H1 (cell line): Measurements from ENCODE around the gene NT5C. TPM values are rescaled to one million over a fixed set of nuclear protein-coding genes. Genes with fewer than 3 reads are reported as not detected.

Source experiments
- CTCF ChIA-PET: fragments of 300-600 bp; sonication (Branson Sonifier 250); formaldehyde crosslinking; loops from one replicate; lab custom pipeline; 2021; ENCODE audit not compliant: partially characterized antibody; lab: Charles Lee
- POLR2A ChIA-PET: fragments of 300-600 bp; sonication (Branson Sonifier 250); formaldehyde crosslinking; loops from one replicate; lab custom pipeline; 2021; ENCODE audit warnings: inconsistent platforms; ENCODE audit not compliant: partially characterized antibody; lab: Charles Lee
- DNase-seq, 2 experiments: peaks; one replicate each; pipeline versions ENCODE4 v3.0.0 to v3.0.0-alpha.2; 2010 to 2022; ENCODE audit warnings: low spot score in 2 of 2, low read depth in 1 of 2, mixed read lengths in 1 of 2
- FAIRE-seq: peaks from 2 replicates; lab custom pipeline; 2011; peaks lifted over from hg19 to GRCh38; lab: Jason Lieb, UNC
- H2AFZ ChIP-seq: 2 replicates; pipeline ENCODE4 v1.8.1; 2012; ENCODE audit warnings: low read length, inconsistent platforms
- H2AK5ac ChIP-seq: 2 replicates; pipeline ENCODE4 v1.6.1; 2013; ENCODE audit warnings: low read depth, low read length
- H2BK120ac ChIP-seq: replicated peaks from 2 replicates; pipeline ENCODE3; 2013; ENCODE audit warnings: low read depth, low read length, inconsistent platforms
- H2BK12ac ChIP-seq: 2 replicates; pipeline ENCODE4 v1.6.1; 2013; ENCODE audit warnings: low read depth, low read length
- H2BK15ac ChIP-seq: 2 replicates; pipeline ENCODE4 v1.6.1; 2013; ENCODE audit warnings: low read length
- H2BK20ac ChIP-seq: 2 replicates; pipeline ENCODE4 v1.6.1; 2013; ENCODE audit warnings: low read length
- H2BK5ac ChIP-seq: 2 replicates; pipeline ENCODE4 v1.6.1; 2013; ENCODE audit warnings: low read depth, low read length
- H3K14ac ChIP-seq: 2 replicates; pipeline ENCODE4 v1.6.1; 2013; ENCODE audit warnings: inconsistent platforms; ENCODE audit not compliant: insufficient read length
- H3K18ac ChIP-seq: 2 replicates; pipeline ENCODE4 v1.6.1; 2013; ENCODE audit warnings: low read length; ENCODE audit errors: extremely low read depth
- H3K23ac ChIP-seq: 2 replicates; pipeline ENCODE4 v1.6.1; 2013; ENCODE audit warnings: inconsistent platforms; ENCODE audit not compliant: insufficient read length
- H3K23me2 ChIP-seq: 2 replicates; pipeline ENCODE4 v1.6.1; 2013; ENCODE audit warnings: low read depth, low read length
- H3K27ac ChIP-seq: 2 replicates; pipeline ENCODE4 v1.6.1; 2011; ENCODE audit warnings: low read depth, low read length, inconsistent platforms
- H3K27me3 ChIP-seq, 4 experiments: replicated peaks in 1 of 4; 1 replicate in 1 of 4; 2 replicates in 3 of 4; pipeline versions ENCODE4 v1.6.1 to v1.8.1; 2011 to 2013; ENCODE audit warnings: low read length in 3 of 4, mild to moderate bottlenecking in 3 of 4, inconsistent platforms in 2 of 4, mixed read lengths in 2 of 4, moderate library complexity in 1 of 4; ENCODE audit not compliant: control insufficient read depth in 3 of 4, insufficient read depth in 3 of 4; ENCODE audit errors: extremely low read depth in 1 of 4
- H3K36me3 ChIP-seq, 4 experiments: 2 replicates each; pipeline versions ENCODE4 v1.6.1 to v1.8.1; 2011 to 2013; ENCODE audit warnings: mild to moderate bottlenecking in 4 of 4, low read length in 3 of 4, moderate library complexity in 2 of 4, control low read depth in 1 of 4, inconsistent platforms in 1 of 4; ENCODE audit not compliant: insufficient read depth in 4 of 4, control insufficient read depth in 2 of 4
- H3K4ac ChIP-seq: replicated peaks from 2 replicates; pipeline ENCODE3; 2013; ENCODE audit warnings: low read length, low read depth, mixed read lengths, inconsistent platforms; ENCODE audit not compliant: insufficient read length
- H3K4me1 ChIP-seq, 4 experiments: replicated peaks in 1 of 4; 1 replicate in 1 of 4; 2 replicates in 3 of 4; pipeline versions ENCODE4 v1.6.1 to v1.8.1; 2011 to 2013; ENCODE audit warnings: low read length in 3 of 4, inconsistent platforms in 2 of 4, mixed read lengths in 1 of 4; ENCODE audit not compliant: insufficient read depth in 4 of 4, control insufficient read depth in 3 of 4
- H3K4me2 ChIP-seq, 2 experiments: 2 replicates each; pipeline versions ENCODE4 v1.6.1 to v1.8.1; 2011 to 2013; ENCODE audit warnings: low read depth in 2 of 2, low read length in 2 of 2, control low read depth in 1 of 2, inconsistent platforms in 1 of 2, mild to moderate bottlenecking in 1 of 2; ENCODE audit not compliant: insufficient read depth in 1 of 2
- H3K4me3 ChIP-seq, 4 experiments: fragments of 200-600, 300-600 bp in 1 of 4; sonication (generic), shearing (Covaris generic), sonication (Bioruptor Twin) in 1 of 4; 2 replicates each; pipeline versions ENCODE4 v1.5.1 to v1.8.1; 2011 to 2016; ENCODE audit warnings: low read length in 4 of 4, low read depth in 3 of 4, control low read depth in 2 of 4, inconsistent platforms in 2 of 4, mild to moderate bottlenecking in 2 of 4, mixed read lengths in 1 of 4, moderate library complexity in 1 of 4; ENCODE audit not compliant: insufficient read depth in 2 of 4; ENCODE audit errors: extremely low read depth in 1 of 4
- H3K56ac ChIP-seq: replicated peaks from 2 replicates; pipeline ENCODE3; 2013; ENCODE audit warnings: low read depth, mild to moderate bottlenecking, mixed read lengths, low read length, inconsistent platforms; ENCODE audit not compliant: insufficient read length
- H3K79me1 ChIP-seq: 2 replicates; pipeline ENCODE4 v1.6.1; 2013; ENCODE audit warnings: low read depth, low read length, control low read depth
- H3K79me2 ChIP-seq, 2 experiments: 2 replicates each; pipeline versions ENCODE4 v1.6.1 to v1.8.1; 2012 to 2013; ENCODE audit warnings: low read length in 2 of 2, mild to moderate bottlenecking in 2 of 2, inconsistent platforms in 1 of 2; ENCODE audit not compliant: insufficient read depth in 2 of 2, control insufficient read depth in 1 of 2
- H3K9ac ChIP-seq, 4 experiments: replicated peaks in 1 of 4; 1 replicate in 1 of 4; 2 replicates in 3 of 4; pipeline versions ENCODE4 v1.6.1 to v1.8.1; 2011 to 2013; ENCODE audit warnings: low read depth in 3 of 4, low read length in 3 of 4, control low read depth in 2 of 4, mild to moderate bottlenecking in 2 of 4, moderate library complexity in 2 of 4, inconsistent platforms in 1 of 4; ENCODE audit errors: extremely low read depth in 1 of 4
- H3K9me3 ChIP-seq, 2 experiments: 2 replicates each; pipeline versions ENCODE4 v1.6.1 to v1.8.1; 2012 to 2013; ENCODE audit warnings: mild to moderate bottlenecking in 2 of 2, moderate library complexity in 2 of 2, control low read depth in 1 of 2, inconsistent platforms in 1 of 2, low read depth in 1 of 2, low read length in 1 of 2, mixed read lengths in 1 of 2; ENCODE audit not compliant: insufficient read depth in 2 of 2
- H4K20me1 ChIP-seq, 2 experiments: replicated peaks in 1 of 2; 2 replicates each; pipeline versions ENCODE3 to v1.8.1; 2011 to 2013; ENCODE audit warnings: inconsistent platforms in 2 of 2, low read length in 2 of 2, mild to moderate bottlenecking in 1 of 2; ENCODE audit not compliant: insufficient read depth in 2 of 2, control insufficient read depth in 1 of 2
- H4K5ac ChIP-seq: 2 replicates; pipeline ENCODE4 v1.6.1; 2013; ENCODE audit warnings: low read length, low read depth, mixed read lengths, inconsistent platforms; ENCODE audit not compliant: insufficient read length
- H4K8ac ChIP-seq: 2 replicates; pipeline ENCODE4 v1.8.0; 2013; ENCODE audit warnings: mild to moderate bottlenecking, moderate library complexity, low read length, inconsistent platforms; ENCODE audit not compliant: insufficient read depth; ENCODE audit errors: extremely low read depth
- H4K91ac ChIP-seq: replicated peaks from 2 replicates; pipeline ENCODE3; 2013; ENCODE audit warnings: low read length, mixed read lengths, inconsistent platforms; ENCODE audit not compliant: insufficient read length
- E2F6 ChIP-seq: IDR thresholded peaks from 2 replicates; pipeline ENCODE4 v1.6.1; 2012; ENCODE audit warnings: inconsistent platforms
- GTF2F1 ChIP-seq: IDR thresholded peaks from 2 replicates; pipeline ENCODE4 v1.6.1; 2012; ENCODE audit warnings: low read depth, low read length, improper control_type of control experiment, borderline replicate concordance
- PHF8 ChIP-seq: fragments of 200-600 bp; sonication (generic); conservative IDR thresholded peaks from 2 replicates; pipeline ENCODE4 v1.7.1; 2012; ENCODE audit warnings: low read depth, mild to moderate bottlenecking, inconsistent platforms, low read length, moderate library complexity
- POU5F1 ChIP-seq: IDR thresholded peaks from 2 replicates; pipeline ENCODE4 v1.6.1; 2011; ENCODE audit warnings: low read depth, mild to moderate bottlenecking, low read length, moderate library complexity
- RBBP5 ChIP-seq: IDR thresholded peaks from 2 replicates; pipeline ENCODE4 v1.7.1; 2012; ENCODE audit warnings: low read depth, mild to moderate bottlenecking, inconsistent platforms, low read length, moderate library complexity, borderline replicate concordance
- SAP30 ChIP-seq: fragments of 300-600 bp; sonication (generic); IDR thresholded peaks from 2 replicates; pipeline ENCODE4 v1.7.1; 2012; ENCODE audit warnings: low read length, moderate library complexity, mild to moderate bottlenecking, inconsistent platforms; ENCODE audit not compliant: insufficient read depth, insufficient replicate concordance
- SIN3A ChIP-seq, 2 experiments: IDR thresholded peaks in 1 of 2; conservative IDR thresholded peaks in 1 of 2; 2 replicates each; pipeline ENCODE4 v1.6.1; 2011 to 2012; ENCODE audit warnings: low read length in 2 of 2, improper control_type of control experiment in 1 of 2, low read depth in 1 of 2, mild to moderate bottlenecking in 1 of 2
- WGBS, 2 experiments: shearing (Covaris generic) in 1 of 2; methylation state at CpG; one replicate each; pipeline versions ENCODE4 v1.1.6 to v1.1.7; 2013 to 2015; ENCODE audit warnings: low lambda C conversion rate in 2 of 2, mixed read lengths in 2 of 2, inconsistent platforms in 1 of 2, low coverage in 1 of 2, missing lambda C conversion rate in 1 of 2; ENCODE audit not compliant: insufficient replicate concordance in 2 of 2, insufficient coverage in 1 of 2, insufficient read length in 1 of 2; ENCODE audit errors: extremely low coverage in 1 of 2, missing lambda C conversion rate in 1 of 2; 5-methylcytosine and 5-hydroxymethylcytosine counted together
- polyA plus RNA-seq, 7 experiments: library from polyadenylated mRNA; depleted of rRNA in 3 of 7; stranded (reverse) in 5 of 7; unstranded in 2 of 7; fragments of >200 nt in 5 of 7; fragments of 200-250 nt in 2 of 7; gene quantifications; 1 replicate in 5 of 7; 2 replicates in 1 of 7; 4 replicates in 1 of 7; pipeline versions ENCODE4 v1.2.1 to v1.2.3, GENCODE V29; 2011 to 2013; ENCODE audit warnings: missing spikeins in 2 of 7, mixed read lengths in 2 of 7
- total RNA-seq: library from RNA; stranded (reverse); fragmentation: NEBNext Ultra II Directional; extraction: Animal tissue kit (Norgen Biotek cat#: 25700); gene quantifications from 2 replicates; pipeline ENCODE4 v1.2.1, GENCODE V29; 2021

NT5C gene
- total and polyA plus RNA-seq, 2 of the 8 experiments (the other 6 are each of a cell fraction or from before 2014, with no cell fraction given) = 52.1 to 66.4 TPM

DNA sequence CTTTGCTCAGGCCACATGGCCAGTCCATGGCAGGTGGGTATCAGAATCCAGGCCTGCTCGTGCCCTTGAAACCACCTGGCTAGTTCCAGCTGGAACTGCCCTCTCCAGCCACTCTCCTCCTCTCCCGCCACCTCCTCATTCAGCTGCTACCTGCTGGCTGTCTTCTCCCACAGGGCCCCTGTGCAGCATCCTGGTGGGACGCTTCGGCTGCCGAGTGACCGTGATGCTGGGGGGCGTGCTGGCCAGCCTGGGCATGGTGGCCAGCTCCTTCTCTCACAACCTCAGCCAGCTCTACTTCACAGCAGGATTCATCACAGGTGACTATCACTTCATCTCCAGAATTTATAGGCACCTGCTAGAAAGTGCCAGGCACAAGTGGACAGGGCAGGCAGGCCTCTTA, 33.7 kb downstream of the NT5C start:
- 96% methylated on average over 7 of the region's 7 CpGs; no CpG with 5 or more reads in 1 of the 2 experiments for WGBS, 2 experiments
- H3K9ac ChIP-seq = no peak overlapping the region
- POLR2A ChIA-PET = interaction anchor here (0.9 to 8.7 kb wide), 4 partner anchors 8 to 39 kb away, joined by 3 to 32 read pairs (median 4); partner anchors contain the start of gene SLC16A5

More for the DNA sequence above, 33.7 kb downstream of the NT5C start:
- Histone ChIP-seq H2AFZ (no peak overlapping the region), H3K27me3 (no peaks in the 10 kb centered on the region), H3K23ac (no peak overlapping the region), H2AK5ac (no peak overlapping the region), H3K79me1 (peaks cover 2% of the 10 kb centered on the region; the same call in 1 of the 2 replicates), H4K8ac (no peak overlapping the region), H4K20me1 (no peaks in the 10 kb centered on the region), H2BK15ac (no peak overlapping the region), H3K4ac (no peak overlapping the region), H3K18ac (no peak overlapping the region), H2BK20ac (no peak overlapping the region), H3K9me3 (peaks cover 0 to 3% of the 10 kb centered on the region in 2 experiments; a peak in 2 of 4 replicates), H3K79me2 (no peaks in the 10 kb centered on the region), H3K4me3 (no peak overlapping the region), H2BK120ac (no peak overlapping the region), H3K23me2 (no peaks in the 10 kb centered on the region), H3K36me3 (peaks cover 0 to 9% (median 4%) of the 10 kb centered on the region in 4 experiments; a peak in 5 of 8 replicates), H3K4me2 (no peak overlapping the region), H3K14ac (no peak overlapping the region), H3K27ac (no peak overlapping the region), H4K91ac (no peak overlapping the region), H2BK12ac (no peak overlapping the region), H4K5ac (no peak overlapping the region), H2BK5ac (no peak overlapping the region), H3K4me1 (peaks cover 0 to 5% (median 2%) of the 10 kb centered on the region in 4 experiments; a peak in 3 of 7 replicates), H3K56ac (no peak overlapping the region)
- TF ChIP-seq SIN3A (conservative IDR thresholded peaks at IDR 0.05 in 1 of 2, IDR thresholded peaks at IDR 0.05 in 1 of 2; ENCODE audit: low read depth in 1 of 2, low read length in 2 of 2) (no peak), POU5F1 (no peak), RBBP5 (no peak), SAP30 (no peak), E2F6 (no peak), GTF2F1 (no peak), PHF8 (no peak)
- FAIRE-seq = no peak
- no peak for DNase-seq
- CTCF ChIA-PET = interaction anchor here (1.5 to 2.1 kb wide), 4 partner anchors 16 to 43 kb away, joined by 3 to 9 read pairs (median 5); partner anchors contain the start of gene NT5C
